A549 (cell line): ENCODE data around the gene EMILIN1. TPM values are rescaled to one million over a fixed set of nuclear protein-coding genes. Genes with fewer than 3 reads are reported as not detected.

Experiments
- ATAC-seq, 2 experiments: fragments of 200-7000 bp in 1 of 2; fragments of >200 bp in 1 of 2; cut with Nextera tagmentation in 1 of 2; cut with Tn5 transposase in 1 of 2; 3 replicates each; pipeline versions ENCODE4 v1.8.0 to v1.9.1; 2018 to 2020; ENCODE audit warnings: mild to moderate bottlenecking in 1 of 2, moderate library complexity in 1 of 2
- CTCF ChIA-PET: fragments of 300-600 bp; sonication (Branson Sonifier 250); formaldehyde crosslinking; extraction: SDS; loops from one replicate; lab custom pipeline; 2021; ENCODE audit warnings: antibody characterized with exemption, inconsistent platforms; lab: Yijun Ruan, JAX
- POLR2A ChIA-PET: fragments of 350-600 bp; formaldehyde crosslinking; extraction: SDS; loops from one replicate; lab custom pipeline; 2021; ENCODE audit warnings: antibody characterized with exemption, inconsistent platforms; lab: Yijun Ruan, JAX
- DNase-seq, 2 experiments: peaks; one replicate each; pipeline versions ENCODE4 v3.0.0 to v3.0.0-alpha.2; 2011 to 2016; ENCODE audit warnings: low read depth in 1 of 2, low spot score in 1 of 2
- FAIRE-seq: peaks from 2 replicates; lab custom pipeline; 2011; peaks lifted over from hg19 to GRCh38; lab: Jason Lieb, UNC
- H3K27ac ChIP-seq, 2 experiments: fragments of >200 bp; sonication (Bioruptor Twin); formaldehyde crosslinking; 3 replicates each; pipeline ENCODE4 v1.5.1; 2016 to 2017
- H3K4me1 ChIP-seq: fragments of >200 bp; sonication (Bioruptor Twin); formaldehyde crosslinking; 3 replicates; pipeline ENCODE4 v1.6.1; 2016
- H3K4me2 ChIP-seq: fragments of >200 bp; sonication (Bioruptor Twin); formaldehyde crosslinking; 3 replicates; pipeline ENCODE4 v1.6.1; 2016
- H3K4me3 ChIP-seq: fragments of >200 bp; sonication (Bioruptor Twin); formaldehyde crosslinking; 3 replicates; pipeline ENCODE4 v1.5.1; 2016
- H3K9me3 ChIP-seq: fragments of >200 bp; sonication (Bioruptor Twin); formaldehyde crosslinking; 3 replicates; pipeline ENCODE4 v1.6.1; 2016
- ATOH8 ChIP-seq: fragments of 250-450 bp; sonication (Bioruptor Pico); IDR thresholded peaks from 2 replicates; pipeline ENCODE4 v1.5.0; 2020; ENCODE audit warnings: low read depth, mild to moderate bottlenecking, moderate library complexity
- BHLHE40 ChIP-seq: IDR thresholded peaks from 2 replicates; pipeline ENCODE4 v1.6.1; 2012; ENCODE audit warnings: low read depth, low read length, inconsistent platforms
- CBX2 ChIP-seq: fragments of 200-600 bp; sonication (generic); IDR thresholded peaks from 2 replicates; pipeline ENCODE4 v1.6.1; 2016; ENCODE audit warnings: low read depth, mild to moderate bottlenecking, borderline replicate concordance
- CBX8 ChIP-seq: fragments of 200-600 bp; sonication (generic); IDR thresholded peaks from 2 replicates; pipeline ENCODE4 v1.6.1; 2016
- CEBPB ChIP-seq, 2 experiments: fragments of >200 bp in 1 of 2; sonication (Bioruptor Twin) in 1 of 2; formaldehyde crosslinking in 1 of 2; IDR thresholded peaks; 2 replicates each; pipeline ENCODE4 v1.6.1; 2012 to 2016
- EHF ChIP-seq: fragments of 250-450 bp; sonication (Bioruptor Pico); IDR thresholded peaks from 2 replicates; pipeline ENCODE4 v1.5.0; 2020; ENCODE audit warnings: mild to moderate bottlenecking
- ELK1 ChIP-seq: fragments of 150-350 bp; IDR thresholded peaks from 2 replicates; pipeline ENCODE4 v1.6.1; 2014; ENCODE audit warnings: low read depth, mild to moderate bottlenecking, low read length
- EP300 ChIP-seq, 2 experiments: fragments of >200 bp; sonication (Bioruptor Twin); formaldehyde crosslinking; IDR thresholded peaks; 2 replicates in 1 of 2; 3 replicates in 1 of 2; pipeline ENCODE4 v1.6.1; 2016 to 2017
- FOSL2 ChIP-seq, 2 experiments: fragments of 450-650 bp in 1 of 2; fragments of >200 bp in 1 of 2; sonication (Bioruptor Twin) in 1 of 2; formaldehyde crosslinking; IDR thresholded peaks; 2 replicates each; pipeline versions ENCODE4 v1.5.0 to v1.6.1; 2016 to 2020; ENCODE audit warnings: mild to moderate bottlenecking in 1 of 2, moderate library complexity in 1 of 2
- FOXS1 ChIP-seq: fragments of 250-450 bp; sonication (Bioruptor Pico); IDR thresholded peaks from 2 replicates; pipeline ENCODE4 v1.5.0; 2020; ENCODE audit warnings: mild to moderate bottlenecking, moderate library complexity
- HDAC2 ChIP-seq: fragments of 200-600 bp; sonication (generic); IDR thresholded peaks from 2 replicates; pipeline ENCODE4 v1.6.1; 2016
- JUN ChIP-seq, 2 experiments: fragments of >200 bp; sonication (Bioruptor Twin); formaldehyde crosslinking; IDR thresholded peaks; 2 replicates in 1 of 2; 3 replicates in 1 of 2; pipeline ENCODE4 v1.6.1; 2016 to 2017
- JUNB ChIP-seq: fragments of >200 bp; sonication (Bioruptor Twin); formaldehyde crosslinking; IDR thresholded peaks from 2 replicates; pipeline ENCODE4 v1.6.1; 2016
- KDM1A ChIP-seq: fragments of 200-600 bp; sonication (generic); IDR thresholded peaks from 2 replicates; pipeline ENCODE4 v1.6.1; 2016; ENCODE audit warnings: low read depth, mild to moderate bottlenecking
- MAFK ChIP-seq: fragments of 450-650 bp; IDR thresholded peaks from 2 replicates; pipeline ENCODE4 v1.6.1; 2014; ENCODE audit not compliant: partially characterized antibody
- MAX ChIP-seq: IDR thresholded peaks from 2 replicates; pipeline ENCODE4 v1.6.1; 2012
- MYC ChIP-seq: IDR thresholded peaks from 2 replicates; pipeline ENCODE4 v1.6.1; 2012; ENCODE audit warnings: mild to moderate bottlenecking, inconsistent platforms, low read length, improper control_type of control experiment, borderline replicate concordance
- NFE2L2 ChIP-seq: fragments of 150-350 bp; conservative IDR thresholded peaks from 2 replicates; pipeline ENCODE4 v1.6.1; 2014; ENCODE audit warnings: low read length
- PHF8 ChIP-seq: fragments of 200-600 bp; sonication (generic); IDR thresholded peaks from 2 replicates; pipeline ENCODE4 v1.6.1; 2016; ENCODE audit warnings: low read depth, mild to moderate bottlenecking, antibody characterized with exemption, moderate library complexity, borderline replicate concordance
- POLR2A ChIP-seq: IDR thresholded peaks from 2 replicates; pipeline ENCODE4 v1.6.1; 2012; ENCODE audit warnings: mild to moderate bottlenecking, low read length
- RAD21 ChIP-seq, 2 experiments: fragments of >200 bp in 1 of 2; sonication (Bioruptor Twin) in 1 of 2; formaldehyde crosslinking in 1 of 2; IDR thresholded peaks in 1 of 2; conservative IDR thresholded peaks in 1 of 2; 2 replicates in 1 of 2; 3 replicates in 1 of 2; pipeline ENCODE4 v1.6.1; 2012 to 2018; ENCODE audit warnings: inconsistent platforms in 1 of 2
- REST ChIP-seq: fragments of 200-600 bp; sonication (generic); IDR thresholded peaks from 2 replicates; pipeline ENCODE4 v1.6.1; 2016; ENCODE audit warnings: antibody characterized with exemption, mild to moderate bottlenecking, moderate library complexity
- SREBF2 ChIP-seq: fragments of 450-650 bp; IDR thresholded peaks from 2 replicates; pipeline ENCODE4 v1.6.1; 2014; ENCODE audit warnings: mild to moderate bottlenecking, moderate library complexity
- TP53 ChIP-seq: fragments of 250-450 bp; sonication (Bioruptor Pico); IDR thresholded peaks from 2 replicates; pipeline ENCODE4 v1.5.0; 2021; ENCODE audit warnings: mild to moderate bottlenecking, moderate library complexity
- USF2 ChIP-seq: fragments of 450-650 bp; IDR thresholded peaks from 2 replicates; pipeline ENCODE4 v1.6.1; 2014; ENCODE audit warnings: antibody characterized with exemption
- ZC3H11A ChIP-seq: fragments of 450-650 bp; IDR thresholded peaks from 2 replicates; pipeline ENCODE4 v1.6.1; 2014; ENCODE audit warnings: antibody characterized with exemption, mild to moderate bottlenecking
- ZFP36 ChIP-seq: fragments of 450-650 bp; IDR thresholded peaks from 2 replicates; pipeline ENCODE4 v1.6.1; 2014; ENCODE audit warnings: borderline replicate concordance; ENCODE audit not compliant: partially characterized antibody
- ZNF302 ChIP-seq: fragments of 250-450 bp; sonication (Bioruptor Pico); IDR thresholded peaks from 2 replicates; pipeline ENCODE4 v1.9.0; 2021; ENCODE audit warnings: inconsistent platforms, mild to moderate bottlenecking, moderate library complexity
- ZSCAN20 ChIP-seq: fragments of 250-450 bp; sonication (Bioruptor Pico); IDR thresholded peaks from 2 replicates; pipeline ENCODE4 v1.8.0; 2022; ENCODE audit warnings: mild to moderate bottlenecking, moderate library complexity
- WGBS: methylation state at CpG from one replicate; pipeline ENCODE4 v1.1.6; 2017; ENCODE audit errors: missing lambda C conversion rate; 5-methylcytosine and 5-hydroxymethylcytosine counted together
- polyA plus RNA-seq, 4 experiments: library from polyadenylated mRNA; depleted of rRNA in 3 of 4; stranded (reverse); fragments of >200 nt; fragmentation: RNase III in 1 of 4; extraction: RNeasy Plus Mini Kit Qiagen cat#74134 plus additional on column Dnase treatment in 1 of 4; gene quantifications; 2 replicates in 3 of 4; 3 replicates in 1 of 4; pipeline ENCODE4 v1.2.3, GENCODE V29; 2011 to 2017
- TF ChIP-seq, protein P1 (sequence below): fragments of >200 bp; sonication (Bioruptor Twin); formaldehyde crosslinking; IDR thresholded peaks from 2 replicates; pipeline ENCODE4 v1.6.1; 2016
- TF ChIP-seq, protein P2 (sequence below): IDR thresholded peaks from 2 replicates; pipeline ENCODE4 v1.6.1; 2012; ENCODE audit warnings: low read depth, borderline replicate concordance
- TF ChIP-seq, protein P3 (sequence below): IDR thresholded peaks from 2 replicates; pipeline ENCODE4 v1.6.1; 2012

EMILIN1 gene
- polyA plus RNA-seq, 2 of the 4 experiments (the other 2 are of a cell fraction) = 0.13 to 0.49 TPM

GRCh38 chr2:27123302-27124150 lies 45.1 kb downstream of the EMILIN1 start, which contains the start of gene ABHD1:
TSS of gene ABHD1 (plus strand) at chr2:27123815. CDS start at chr2:27123949, 134 bp downstream.
- Histone ChIP-seq H3K27ac (peak within 1 kb of the TSS; percentile 73 to 87), H3K9me3 (no peaks in the 10 kb centered on the region), H3K4me2 (peak within 1 kb of the TSS; percentile 90), H3K4me1 (peaks cover 3% of the 10 kb centered on the region; the same call in 1 of the 3 replicates), H3K4me3 (peak within 1 kb of the TSS; percentile 56)
- ATAC-seq = peak; percentile 79 to 91
- ChIA-PET CTCF (interaction anchor here (0.6 to 2.9 kb wide), 16 partner anchors 10 to 882 kb away, joined by 3 to 25 read pairs (median 4); partner anchors contain the start of genes KHK, PREB and TRIM54), POLR2A (interaction anchor here (0.6 to 1.9 kb wide), 3 partner anchors 9 to 21 kb away, joined by 3 to 17 read pairs (median 3); partner anchors contain the start of gene PREB)
- WGBS = 7% methylated on average over 39 of the region's 47 CpGs
- FAIRE-seq = no peak
- peak; percentile 36 to 69 for DNase-seq
- TF ChIP-seq, protein P1, sequence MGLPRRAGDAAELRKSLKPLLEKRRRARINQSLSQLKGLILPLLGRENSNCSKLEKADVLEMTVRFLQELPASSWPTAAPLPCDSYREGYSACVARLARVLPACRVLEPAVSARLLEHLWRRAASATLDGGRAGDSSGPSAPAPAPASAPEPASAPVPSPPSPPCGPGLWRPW = no peak
- TF ChIP-seq ATOH8 (CRISPR knock-in tag) (no peak), BHLHE40 (no peak), JUN (IDR thresholded peaks at IDR 0.05) (peak in 1 of 2 experiments; percentile 52; a peak in 1 of 5 replicates), FOSL2 (IDR thresholded peaks at IDR 0.05) (no peak), FOSL2 (CRISPR knock-in tag; IDR thresholded peaks at IDR 0.05) (no peak), EHF (CRISPR knock-in tag) (no peak), SREBF2 (no peak), ELK1 (no peak), KDM1A (no peak), TP53 (no peak), MYC (no peak), USF2 (no peak), CBX2 (no peak), NFE2L2 (no peak), JUNB (no peak), EP300 (IDR thresholded peaks at IDR 0.05) (no peak), HDAC2 (no peak), CBX8 (no peak), RAD21 (conservative IDR thresholded peaks at IDR 0.05 in 1 of 2, IDR thresholded peaks at IDR 0.05 in 1 of 2) (no peak), FOXS1 (no peak), REST (no peak), MAX (peak; percentile 50; the same call in 1 of the 2 replicates), MAFK (no peak), PHF8 (peak; percentile 96), ZC3H11A (no peak), CEBPB (IDR thresholded peaks at IDR 0.05) (peak in 1 of 2 experiments; percentile 21; a peak in 1 of 4 replicates), ZNF302 (no peak), ZFP36 (no peak), ZSCAN20 (no peak), POLR2A (peak; percentile 89)
- TF ChIP-seq, protein P2, sequence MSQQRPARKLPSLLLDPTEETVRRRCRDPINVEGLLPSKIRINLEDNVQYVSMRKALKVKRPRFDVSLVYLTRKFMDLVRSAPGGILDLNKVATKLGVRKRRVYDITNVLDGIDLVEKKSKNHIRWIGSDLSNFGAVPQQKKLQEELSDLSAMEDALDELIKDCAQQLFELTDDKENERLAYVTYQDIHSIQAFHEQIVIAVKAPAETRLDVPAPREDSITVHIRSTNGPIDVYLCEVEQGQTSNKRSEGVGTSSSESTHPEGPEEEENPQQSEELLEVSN = peak; percentile 55; the same call in 1 of the 2 replicates
- TF ChIP-seq, protein P3, sequence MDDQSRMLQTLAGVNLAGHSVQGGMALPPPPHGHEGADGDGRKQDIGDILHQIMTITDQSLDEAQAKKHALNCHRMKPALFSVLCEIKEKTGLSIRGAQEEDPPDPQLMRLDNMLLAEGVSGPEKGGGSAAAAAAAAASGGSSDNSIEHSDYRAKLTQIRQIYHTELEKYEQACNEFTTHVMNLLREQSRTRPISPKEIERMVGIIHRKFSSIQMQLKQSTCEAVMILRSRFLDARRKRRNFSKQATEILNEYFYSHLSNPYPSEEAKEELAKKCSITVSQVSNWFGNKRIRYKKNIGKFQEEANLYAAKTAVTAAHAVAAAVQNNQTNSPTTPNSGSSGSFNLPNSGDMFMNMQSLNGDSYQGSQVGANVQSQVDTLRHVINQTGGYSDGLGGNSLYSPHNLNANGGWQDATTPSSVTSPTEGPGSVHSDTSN = no peak
